IMR-90 (cell line): Measurements from ENCODE around the gene GRIK1. TPM values are rescaled to one million over a fixed set of nuclear protein-coding genes. Genes with fewer than 3 reads are reported as not detected.

Source experiments
- ATAC-seq: fragments of 200-7000 bp; cut with Tn5 transposase; 2 replicates; pipeline ENCODE4 v1.9.1; 2020; ENCODE audit warnings: low read depth, mild to moderate bottlenecking, moderate library complexity
- BruUV-seq: library from RNA; stranded (reverse); fragments of 400-500 nt; replicated peaks from 2 replicates; lab custom pipeline; 2021; lab: Mats Ljungman, UMichigan
- CTCF ChIA-PET: fragments of 300-600 bp; formaldehyde crosslinking; extraction: SDS; loops from one replicate; lab custom pipeline; 2021; ENCODE audit warnings: antibody characterized with exemption; lab: Yijun Ruan, JAX
- POLR2A ChIA-PET: fragments of 300-600 bp; sonication (Branson Sonifier 250); formaldehyde crosslinking; loops from one replicate; lab custom pipeline; 2022; ENCODE audit warnings: antibody characterized with exemption; ENCODE audit not compliant: unreplicated experiment; lab: Charles Lee
- DNase-seq: peaks from one replicate; pipeline ENCODE4 v3.0.0; 2013
- H2AFZ ChIP-seq: replicated peaks from 2 replicates; pipeline ENCODE3; 2013; ENCODE audit warnings: low read length, mild to moderate bottlenecking; ENCODE audit not compliant: poor library complexity
- H2AK5ac ChIP-seq: 2 replicates; pipeline ENCODE4 v1.6.1; 2013; ENCODE audit warnings: low read depth, low read length, inconsistent platforms
- H2AK9ac ChIP-seq: replicated peaks from 2 replicates; pipeline ENCODE3; 2013; ENCODE audit warnings: mild to moderate bottlenecking, low read depth, low read length, moderate library complexity; ENCODE audit not compliant: poor library complexity
- H2BK120ac ChIP-seq: 2 replicates; pipeline ENCODE4 v1.6.1; 2013; ENCODE audit warnings: low read depth, low read length, inconsistent platforms
- H2BK15ac ChIP-seq: 3 replicates; pipeline ENCODE4 v1.6.1; 2013; ENCODE audit warnings: low read depth, low read length, inconsistent platforms
- H2BK20ac ChIP-seq: 2 replicates; pipeline ENCODE4 v1.6.1; 2013; ENCODE audit warnings: low read depth, mild to moderate bottlenecking, inconsistent platforms, low read length, moderate library complexity
- H2BK5ac ChIP-seq: 2 replicates; pipeline ENCODE4 v1.6.1; 2013; ENCODE audit warnings: mild to moderate bottlenecking, low read depth, low read length, inconsistent platforms; ENCODE audit not compliant: poor library complexity, severe bottlenecking
- H3K14ac ChIP-seq: replicated peaks from 2 replicates; pipeline ENCODE4 v1.6.1; 2013; ENCODE audit warnings: low read depth, low read length, inconsistent platforms
- H3K18ac ChIP-seq: 2 replicates; pipeline ENCODE4 v1.6.1; 2013; ENCODE audit warnings: low read depth, low read length, control low read depth
- H3K23ac ChIP-seq: 2 replicates; pipeline ENCODE4 v1.6.1; 2013; ENCODE audit warnings: low read depth, low read length, inconsistent platforms
- H3K27ac ChIP-seq: 2 replicates; pipeline ENCODE4 v1.5.1; 2013; ENCODE audit warnings: mild to moderate bottlenecking, control low read depth, low read length; ENCODE audit not compliant: insufficient read depth
- H3K27me3 ChIP-seq: 2 replicates; pipeline ENCODE4 v1.6.1; 2013; ENCODE audit warnings: low read length; ENCODE audit not compliant: control insufficient read depth, insufficient read depth
- H3K36me3 ChIP-seq: 2 replicates; pipeline ENCODE4 v1.6.1; 2013; ENCODE audit warnings: low read length, mixed read lengths; ENCODE audit not compliant: control insufficient read depth, insufficient read depth
- H3K4ac ChIP-seq: 2 replicates; pipeline ENCODE4 v1.6.1; 2013; ENCODE audit warnings: low read depth, low read length, inconsistent platforms
- H3K4me1 ChIP-seq: 2 replicates; pipeline ENCODE4 v1.6.1; 2013; ENCODE audit warnings: low read length, mixed read lengths; ENCODE audit not compliant: control insufficient read depth, insufficient read depth
- H3K4me2 ChIP-seq: 2 replicates; pipeline ENCODE4 v1.6.1; 2013; ENCODE audit warnings: low read depth, mild to moderate bottlenecking, control low read depth, low read length, moderate library complexity
- H3K4me3 ChIP-seq: 2 replicates; pipeline ENCODE4 v1.5.1; 2013; ENCODE audit warnings: low read depth, mild to moderate bottlenecking, control low read depth, low read length, moderate library complexity; ENCODE audit not compliant: insufficient read depth
- H3K56ac ChIP-seq: 2 replicates; pipeline ENCODE4 v1.6.1; 2013; ENCODE audit warnings: low read length, inconsistent platforms; ENCODE audit not compliant: insufficient read depth; ENCODE audit errors: extremely low read depth
- H3K79me1 ChIP-seq, 2 experiments: 2 replicates each; pipeline ENCODE4 v1.6.1; 2013; ENCODE audit warnings: low read length in 2 of 2, inconsistent platforms in 1 of 2, low read depth in 1 of 2
- H3K9ac ChIP-seq: 2 replicates; pipeline ENCODE4 v1.6.1; 2013; ENCODE audit warnings: low read depth, low read length, control low read depth
- H3K9me1 ChIP-seq: 2 replicates; pipeline ENCODE4 v1.6.1; 2013; ENCODE audit warnings: low read length, inconsistent platforms; ENCODE audit not compliant: insufficient read depth
- H3K9me3 ChIP-seq: 2 replicates; pipeline ENCODE4 v1.6.1; 2013; ENCODE audit warnings: low read length; ENCODE audit not compliant: control insufficient read depth, insufficient read depth
- H4K20me1 ChIP-seq: 2 replicates; pipeline ENCODE4 v1.6.1; 2013; ENCODE audit warnings: low read length, inconsistent platforms; ENCODE audit not compliant: insufficient read depth
- H4K5ac ChIP-seq: 2 replicates; pipeline ENCODE4 v1.6.1; 2013; ENCODE audit warnings: mild to moderate bottlenecking, low read depth, low read length, control low read depth
- H4K8ac ChIP-seq, 2 experiments: 2 replicates each; pipeline ENCODE4 v1.6.1; 2013; ENCODE audit warnings: low read depth in 2 of 2, low read length in 2 of 2, control low read depth in 1 of 2, inconsistent platforms in 1 of 2
- H4K91ac ChIP-seq: 2 replicates; pipeline ENCODE4 v1.6.1; 2013; ENCODE audit warnings: low read depth, low read length, inconsistent platforms; ENCODE audit not compliant: insufficient read depth
- NFE2L2 ChIP-seq: fragments of 150-350 bp; IDR thresholded peaks from 2 replicates; pipeline ENCODE4 v1.6.1; 2016; ENCODE audit warnings: low read depth, mild to moderate bottlenecking, low read length
- SMC3 ChIP-seq: fragments of 150-350 bp; IDR thresholded peaks from 2 replicates; pipeline ENCODE4 v1.6.1; 2016; ENCODE audit warnings: low read depth, mild to moderate bottlenecking, antibody characterized with exemption, low read length, moderate library complexity
- WGBS, 2 experiments: methylation state at CpG; one replicate each; pipeline versions ENCODE4 v1.1.5 to v1.1.7; 2013; ENCODE audit warnings: missing lambda C conversion rate in 2 of 2; ENCODE audit not compliant: insufficient read length in 1 of 2; ENCODE audit errors: extremely low coverage in 2 of 2; 5-methylcytosine and 5-hydroxymethylcytosine counted together
- dilution Hi-C: fragments of 300-500 bp; cut with HindIII; formaldehyde crosslinking; loops from one replicate; pipeline ENCODE4 v1.14.3; 2018; ENCODE audit warnings: low sequenced_read_pairs; ENCODE audit not compliant: unreplicated experiment
- in situ Hi-C: fragments of 300-500 bp; cut with MboI; formaldehyde crosslinking; loops from 3 replicates; pipeline ENCODE4 v1.14.3; 2019; ENCODE audit warnings: low sequenced_read_pairs, inconsistent platforms, mixed read lengths
- intact Hi-C: fragments of 100-400 bp; cut with micrococcal nuclease; formaldehyde crosslinking; loops from 2 replicates; pipeline ENCODE4 v1.10.0; 2022
- polyA plus RNA-seq, 3 experiments: library from polyadenylated mRNA; depleted of rRNA; stranded (reverse); fragments of >200 nt; gene quantifications; 2 replicates each; pipeline ENCODE4 v1.2.3, GENCODE V29; 2012; ENCODE audit warnings: low replicate concordance in 1 of 3
- total RNA-seq: library from RNA; depleted of rRNA; stranded (reverse); fragments of >200 nt; gene quantifications from 2 replicates; pipeline ENCODE4 v1.2.3, GENCODE V29; 2012

The GRIK1 gene
- total and polyA plus RNA-seq, 2 of the 4 experiments (the other 2 are of a cell fraction) = not detected

DNA sequence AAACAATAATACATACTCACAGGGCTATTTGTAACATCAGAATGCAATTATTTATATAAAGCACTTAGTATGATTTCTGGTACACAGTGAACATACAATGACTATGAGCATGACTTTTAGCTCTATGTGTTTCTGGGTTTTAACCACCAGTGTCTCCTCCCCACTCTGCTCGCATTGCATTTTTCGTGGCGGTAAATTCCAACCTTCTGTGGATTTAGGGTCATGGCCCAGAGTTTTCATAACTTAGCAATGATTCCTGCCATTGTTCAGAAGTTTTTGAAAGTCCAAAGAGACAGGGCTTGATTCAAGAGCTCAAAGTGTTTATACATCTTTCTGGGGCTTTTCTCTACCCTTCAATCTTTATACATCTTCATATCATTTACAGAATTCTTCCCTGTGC lies 449.8 kb downstream of the GRIK1 start:
- Histone ChIP-seq H3K27ac (no peak overlapping the region), H2AFZ (no peak overlapping the region), H2BK20ac (no peak overlapping the region), H3K4me1 (peaks cover 2% of the 10 kb centered on the region; the same call in 1 of the 2 replicates), H3K79me1 (no peaks in the 10 kb centered on the region; a peak in 1 of 4 replicates), H4K91ac (no peak overlapping the region), H3K9me1 (no peaks in the 10 kb centered on the region), H2AK9ac (no peak overlapping the region), H3K36me3 (no peaks in the 10 kb centered on the region), H4K20me1 (no peaks in the 10 kb centered on the region), H2BK5ac (no peak overlapping the region), H4K5ac (no peak overlapping the region), H3K27me3 (no peaks in the 10 kb centered on the region), H3K4ac (no peak overlapping the region), H2BK15ac (no peak overlapping the region), H4K8ac (no peak overlapping the region), H2AK5ac (no peak overlapping the region), H3K9ac (no peak overlapping the region), H3K14ac (no peak overlapping the region), H2BK120ac (no peak overlapping the region), H3K18ac (no peak overlapping the region), H3K56ac (no peak overlapping the region), H3K4me3 (no peak overlapping the region), H3K9me3 (no peaks in the 10 kb centered on the region), H3K23ac (no peak overlapping the region), H3K4me2 (no peak overlapping the region)
- 78% methylated on average over 3 of the region's 3 CpGs; no CpG with 5 or more reads in 1 of the 2 experiments for WGBS, 2 experiments
- ATAC-seq = peak; percentile 44; the same call in 1 of the 2 replicates
- dilution Hi-C loops = no loop called here
- no TSS peak for BruUV-seq
- CTCF ChIA-PET = no interaction called here
- intact Hi-C loops = no loop called here
- in situ Hi-C loops = no loop called here
- peak; percentile 62 for DNase-seq
- POLR2A ChIA-PET = no interaction called here
- TF ChIP-seq NFE2L2 (no peak), SMC3 (no peak)
